Right lobe of liver (tissue), 6 donors: ENCODE data around the gene YARS1. TPM values are rescaled to one million over a fixed set of nuclear protein-coding genes. Genes with fewer than 3 reads are reported as not detected.

Source experiments
- ATAC-seq, 4 donors: fragments of 200-7000 bp; cut with Tn5 transposase; one replicate each; pipeline ENCODE4 v1.9.1; 2020; ENCODE audit warnings: mild to moderate bottlenecking in 4 of 4, moderate library complexity in 4 of 4
- DNase-seq, 3 donors: peaks; one replicate each; pipeline ENCODE4 v3.0.0-alpha.2; 2020
- H3K27ac ChIP-seq, 3 donors: fragments of 200-600 bp; one replicate each; pipeline ENCODE4 v1.8.0; 2022
- H3K27me3 ChIP-seq, 2 donors: fragments of 200-600 bp; one replicate each; pipeline ENCODE4 v1.8.0; 2022
- H3K36me3 ChIP-seq, 4 donors: fragments of 200-600 bp; sonication (generic) in 1 of 4; one replicate each; pipeline versions ENCODE4 v1.5.1 to v1.8.0; 2017 to 2022; ENCODE audit warnings: control low read depth in 1 of 4
- H3K4me1 ChIP-seq, 4 donors: fragments of 200-600 bp; sonication (generic) in 1 of 4; one replicate each; pipeline versions ENCODE4 v1.5.1 to v1.8.0; 2017 to 2022; ENCODE audit warnings: control low read depth in 1 of 4
- H3K4me3 ChIP-seq, 3 donors: fragments of 200-600 bp; one replicate each; pipeline ENCODE4 v1.8.0; 2022
- H3K9me3 ChIP-seq, 4 donors: fragments of 200-600 bp; sonication (generic) in 1 of 4; one replicate each; pipeline versions ENCODE4 v1.5.1 to v1.8.0; 2017 to 2022; ENCODE audit warnings: control low read depth in 1 of 4
- POLR2A ChIP-seq: fragments of 450-650 bp; IDR thresholded peaks from one replicate; pipeline ENCODE4 v1.6.1; 2017; ENCODE audit warnings: antibody characterized with exemption, mild to moderate bottlenecking
- WGBS: methylation state at CpG from one replicate; pipeline ENCODE4 v1.1.6; 2018; ENCODE audit warnings: low coverage, low lambda C conversion rate; ENCODE audit not compliant: insufficient coverage; ENCODE audit errors: missing lambda C conversion rate; 5-methylcytosine and 5-hydroxymethylcytosine counted together
- intact Hi-C, 2 donors: fragments of 100-400 bp; cut with DNase I; formaldehyde crosslinking; loops; one replicate each; pipeline versions ENCODE4 v1.11.2 to v1.14.1; 2022
- total RNA-seq, 6 experiments: library from RNA; depleted of rRNA in 2 of 6; stranded (reverse); fragments of >200 nt in 2 of 6; fragmentation: NEBNext Ultra II Directional in 3 of 6; extraction: Animal tissue kit (Norgen Biotek cat#: 25700) in 3 of 6; gene quantifications; one replicate each; pipeline versions ENCODE4 v1.1.0 to v1.2.4, GENCODE V29; 2016 to 2023
- TF ChIP-seq, protein P1 (sequence below), 4 donors: fragments of 200-600 bp in 3 of 4; fragments of 450-650 bp in 1 of 4; IDR thresholded peaks; one replicate each; pipeline versions ENCODE4 v1.5.1 to v1.8.0; 2016 to 2022; ENCODE audit warnings: antibody characterized with exemption in 4 of 4, mild to moderate bottlenecking in 2 of 4
- donor health status: DM: no; HTN: yes; CAD: no.
- donor health status: DM: no; HTN: no; CAD: no.
- donor health status: DM: no; HTN: no; CAD: no.
- donor health status: DM: no; HTN: yes; CAD: no.
- donor health status: DM: no; HTN: yes; CAD: no.

Gene YARS1
- total RNA-seq, 6 experiments from 2014 or later, result 37.4 to 84.3 (median 53.5) TPM

DNA sequence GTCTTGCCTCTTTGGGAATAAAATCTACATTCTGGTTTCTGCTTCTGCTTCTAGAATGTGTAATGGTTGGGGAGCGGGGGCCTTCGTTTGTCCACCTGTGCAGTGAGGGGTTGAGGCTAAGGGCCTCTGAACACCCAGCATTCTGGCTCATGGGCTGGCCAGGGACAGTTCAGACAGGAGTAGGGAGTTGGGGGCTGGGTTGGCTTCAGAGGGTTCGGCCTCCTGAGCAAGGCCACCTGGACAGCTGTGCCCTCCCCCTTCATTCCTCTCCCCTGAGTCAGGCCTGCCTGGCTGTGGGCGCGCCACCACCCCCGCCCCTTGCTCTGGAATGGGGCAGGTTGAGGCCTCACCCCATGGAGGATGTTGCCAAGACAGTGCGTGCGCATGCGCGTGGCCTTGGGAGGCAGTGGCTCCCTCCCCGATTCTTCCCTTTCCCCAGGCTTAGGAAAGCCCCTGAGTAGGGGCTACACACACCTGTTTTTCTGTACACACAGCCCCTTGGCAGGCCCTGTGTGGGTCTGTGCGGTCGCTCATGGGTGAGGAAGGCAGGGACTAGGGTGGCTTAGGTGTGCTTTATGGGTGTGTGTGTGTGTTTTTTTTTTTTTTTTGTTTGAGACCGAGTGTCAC lies 57.0 kb downstream of the YARS1 start:
- ATAC-seq (peak; percentile 38 to 83 (median 69)), DNase-seq (peak; percentile 71 to 87 (median 74))
- no peak overlapping the region for H3K4me3 ChIP-seq
- H3K27ac ChIP-seq, result peak overlapping the region in 2 of 3 donors; percentile 45 to 72
- peak; percentile 23 for TF ChIP-seq POLR2A
- TF ChIP-seq, protein P1, sequence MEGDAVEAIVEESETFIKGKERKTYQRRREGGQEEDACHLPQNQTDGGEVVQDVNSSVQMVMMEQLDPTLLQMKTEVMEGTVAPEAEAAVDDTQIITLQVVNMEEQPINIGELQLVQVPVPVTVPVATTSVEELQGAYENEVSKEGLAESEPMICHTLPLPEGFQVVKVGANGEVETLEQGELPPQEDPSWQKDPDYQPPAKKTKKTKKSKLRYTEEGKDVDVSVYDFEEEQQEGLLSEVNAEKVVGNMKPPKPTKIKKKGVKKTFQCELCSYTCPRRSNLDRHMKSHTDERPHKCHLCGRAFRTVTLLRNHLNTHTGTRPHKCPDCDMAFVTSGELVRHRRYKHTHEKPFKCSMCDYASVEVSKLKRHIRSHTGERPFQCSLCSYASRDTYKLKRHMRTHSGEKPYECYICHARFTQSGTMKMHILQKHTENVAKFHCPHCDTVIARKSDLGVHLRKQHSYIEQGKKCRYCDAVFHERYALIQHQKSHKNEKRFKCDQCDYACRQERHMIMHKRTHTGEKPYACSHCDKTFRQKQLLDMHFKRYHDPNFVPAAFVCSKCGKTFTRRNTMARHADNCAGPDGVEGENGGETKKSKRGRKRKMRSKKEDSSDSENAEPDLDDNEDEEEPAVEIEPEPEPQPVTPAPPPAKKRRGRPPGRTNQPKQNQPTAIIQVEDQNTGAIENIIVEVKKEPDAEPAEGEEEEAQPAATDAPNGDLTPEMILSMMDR (IDR thresholded peaks at IDR 0.05), result no peak
- intact Hi-C loops, result no loop called here
- peaks cover 0 to 30% (median 12%) of the 10 kb centered on the region in 4 donors for H3K4me1 ChIP-seq
- no peaks in the 10 kb centered on the region for H3K9me3 ChIP-seq
- WGBS, result 61% methylated on average over 7 of the region's 14 CpGs
- H3K27me3 ChIP-seq, result no peaks in the 10 kb centered on the region
- no peaks in the 10 kb centered on the region for H3K36me3 ChIP-seq

DNA sequence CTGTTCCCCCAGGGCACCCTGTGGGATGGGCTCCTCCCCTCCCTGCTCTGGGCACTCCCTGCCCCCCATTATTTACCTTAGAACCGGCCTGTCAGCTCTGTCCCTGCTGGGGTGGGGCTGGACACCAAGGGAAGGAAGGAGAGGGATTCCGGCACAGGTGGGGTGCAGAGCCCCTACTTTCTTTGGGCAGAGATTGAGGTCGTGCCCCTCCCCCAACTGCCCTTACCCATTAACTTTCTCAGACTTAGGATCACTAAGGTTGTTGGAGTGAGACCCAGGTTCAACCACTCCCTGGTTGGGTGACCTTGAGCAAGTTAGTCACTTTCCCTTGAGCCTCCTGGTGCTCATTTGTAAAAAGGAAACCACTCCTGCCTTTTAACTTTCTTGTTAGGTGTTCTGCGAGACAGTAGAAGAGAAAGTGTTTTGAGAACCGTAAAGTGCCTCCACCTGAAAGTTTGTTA lies 57.6 kb downstream of the YARS1 start:
- Histone ChIP-seq H3K36me3 (no peaks in the 10 kb centered on the region), H3K9me3 (no peaks in the 10 kb centered on the region), H3K27me3 (no peaks in the 10 kb centered on the region), H3K27ac (peak overlapping the region in 2 of 3 donors; percentile 35 to 43), H3K4me1 (peaks cover 0 to 30% (median 12%) of the 10 kb centered on the region in 4 donors), H3K4me3 (no peak overlapping the region)
- TF ChIP-seq POLR2A, result no peak
- TF ChIP-seq, protein P1 (IDR thresholded peaks at IDR 0.05), result no peak
- intact Hi-C loops, result no loop called here
- WGBS, result 39% methylated on average over 3 of the region's 5 CpGs
- ATAC-seq (peak; percentile 18 to 37 (median 27)), DNase-seq (peak in 1 of 3 donors; percentile 55)

DNA sequence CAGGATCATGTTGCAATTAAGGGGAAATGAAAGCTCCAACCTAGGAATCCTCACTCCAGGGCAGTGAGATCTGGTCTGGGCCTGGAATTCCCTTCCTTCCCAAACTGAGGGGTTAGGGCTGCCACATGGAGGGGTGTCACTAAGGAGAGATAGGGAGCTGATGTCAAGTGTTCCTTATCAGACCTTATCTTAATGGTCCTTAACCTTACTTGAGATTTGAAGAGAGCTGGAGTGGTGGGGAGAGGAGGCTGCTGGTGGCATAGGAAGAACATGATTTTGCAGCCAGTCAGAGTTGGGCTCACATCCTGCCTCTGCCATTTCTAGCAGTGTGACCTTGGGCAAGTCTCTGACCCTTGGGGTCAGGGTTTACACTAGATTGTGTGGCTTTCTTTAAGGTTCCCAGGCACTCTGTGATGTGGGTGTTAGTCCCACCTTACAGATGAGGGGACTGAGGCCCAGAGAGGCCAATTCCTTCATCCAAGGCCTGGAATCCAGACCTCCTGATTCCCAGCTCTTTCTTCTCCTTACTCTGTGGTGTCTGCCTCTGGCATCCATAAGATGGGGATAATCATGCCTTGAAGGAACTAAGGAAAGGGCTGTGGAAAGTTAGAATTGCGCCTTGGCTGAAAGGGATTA lies 58.2 kb downstream of the YARS1 start:
- no peak for ATAC-seq
- no CpG with 5 or more reads among the region's 1 CpG for WGBS
- intact Hi-C loops, result no loop called here
- H3K4me1 ChIP-seq, result peaks cover 0 to 34% (median 12%) of the 10 kb centered on the region in 4 donors
- no peaks in the 10 kb centered on the region for H3K36me3 ChIP-seq
- H3K27me3 ChIP-seq, result no peaks in the 10 kb centered on the region
- TF ChIP-seq, protein P1 (IDR thresholded peaks at IDR 0.05), result no peak
- TF ChIP-seq POLR2A, result no peak
- DNase-seq, result no peak
- H3K27ac ChIP-seq, result peak overlapping the region; percentile 11 to 43 (median 35)
- no peak overlapping the region for H3K4me3 ChIP-seq
- H3K9me3 ChIP-seq, result no peaks in the 10 kb centered on the region

DNA sequence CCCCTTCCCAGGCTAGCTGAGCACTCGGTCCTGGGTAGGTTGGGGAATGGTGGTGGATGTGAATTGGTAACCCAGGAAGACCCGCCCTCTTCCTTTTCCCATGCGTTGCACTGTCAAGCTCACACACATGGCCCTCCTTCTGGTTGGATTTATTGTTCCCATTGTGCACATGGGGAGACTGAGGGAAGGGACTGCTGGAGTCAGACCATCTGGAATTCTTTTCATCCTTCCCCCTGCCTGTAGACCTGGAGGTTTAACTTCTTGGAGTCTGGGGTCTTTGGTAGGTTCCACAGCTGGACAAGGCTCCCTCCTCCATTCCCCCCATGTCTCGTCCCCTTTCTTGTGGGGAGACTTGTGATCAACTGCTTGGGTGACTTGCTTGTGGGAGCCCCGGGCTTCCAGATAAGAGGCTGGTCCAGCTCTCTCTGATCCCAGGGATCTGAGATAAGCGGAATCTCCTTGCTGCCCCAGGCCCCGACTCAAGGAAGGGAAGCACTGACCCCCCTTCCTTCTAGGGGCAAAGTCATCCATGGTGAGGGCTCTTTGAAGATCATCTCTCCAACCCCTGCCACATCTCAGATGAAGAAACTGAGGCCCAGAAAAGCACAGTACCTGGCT lies 58.9 kb downstream of the YARS1 start:
- no peak for ATAC-seq
- intact Hi-C loops, result no loop called here
- TF ChIP-seq, protein P1 (IDR thresholded peaks at IDR 0.05), result no peak
- TF ChIP-seq POLR2A, result no peak
- H3K36me3 ChIP-seq, result no peaks in the 10 kb centered on the region
- peaks cover 3 to 38% (median 13%) of the 10 kb centered on the region in 4 donors for H3K4me1 ChIP-seq
- H3K9me3 ChIP-seq, result no peaks in the 10 kb centered on the region
- WGBS, result 36% methylated on average over 2 of the region's 7 CpGs
- DNase-seq, result no peak
- peak overlapping the region in 1 of 3 donors; percentile 11 for H3K27ac ChIP-seq
- H3K4me3 ChIP-seq, result no peak overlapping the region
- H3K27me3 ChIP-seq, result no peaks in the 10 kb centered on the region
